Caco-2 (cell line): ENCODE results near the gene ACAA2. TPM values are rescaled to one million over a fixed set of nuclear protein-coding genes. Genes with fewer than 3 reads are reported as not detected.

Experiments used
- BruUV-seq: library from RNA; stranded (reverse); fragments of 400-500 nt; replicated peaks from 2 replicates; lab custom pipeline; 2021; lab: Mats Ljungman, UMichigan
- CTCF ChIA-PET: fragments of 300-600 bp; sonication (Branson Sonifier 250); formaldehyde crosslinking; loops from one replicate; lab custom pipeline; 2022; ENCODE audit warnings: antibody characterized with exemption; lab: Charles Lee
- POLR2A ChIA-PET: fragments of 300-600 bp; sonication (Branson Sonifier 250); formaldehyde crosslinking; loops from one replicate; lab custom pipeline; 2022; ENCODE audit warnings: antibody characterized with exemption; lab: Charles Lee
- DNase-seq, 2 experiments: peaks; one replicate each; pipeline versions ENCODE4 v3.0.0 to v3.0.0-alpha.2; 2020 to 2022
- H3K27me3 ChIP-seq: replicated peaks from 2 replicates; pipeline ENCODE4 v1.6.0; 2011; ENCODE audit warnings: low read length; ENCODE audit not compliant: control insufficient read depth, insufficient read depth
- H3K36me3 ChIP-seq: 2 replicates; pipeline ENCODE4 v1.5.1; 2011; ENCODE audit warnings: low read length; ENCODE audit not compliant: control insufficient read depth, insufficient read depth
- H3K4me1 ChIP-seq: fragments of 250-450 bp; sonication (Bioruptor Pico); 2 replicates; pipeline ENCODE4 v1.5.1; 2020; ENCODE audit warnings: mild to moderate bottlenecking
- H3K4me3 ChIP-seq: 2 replicates; pipeline ENCODE4 v1.5.1; 2011; ENCODE audit warnings: low read depth, mild to moderate bottlenecking, control low read depth, low read length
- H3K9me3 ChIP-seq: fragments of 250-450 bp; sonication (Bioruptor Pico); 2 replicates; pipeline ENCODE4 v1.5.1; 2020; ENCODE audit warnings: mild to moderate bottlenecking, moderate library complexity
- H3K27ac Mint-ChIP-seq: one replicate; pipeline ENCODE4 v1.8.0; 2022; ENCODE audit warnings: mixed read lengths; ENCODE audit not compliant: unreplicated experiment
- H3K27me3 Mint-ChIP-seq: one replicate; pipeline ENCODE4 v1.8.0; 2022; ENCODE audit warnings: mixed read lengths; ENCODE audit not compliant: insufficient read depth, unreplicated experiment
- H3K36me3 Mint-ChIP-seq: one replicate; pipeline ENCODE4 v1.8.0; 2022; ENCODE audit warnings: mild to moderate bottlenecking, mixed read lengths; ENCODE audit not compliant: insufficient read depth, unreplicated experiment
- H3K4me1 Mint-ChIP-seq: one replicate; pipeline ENCODE4 v1.8.0; 2022; ENCODE audit warnings: low read depth, mixed read lengths; ENCODE audit not compliant: unreplicated experiment
- H3K4me3 Mint-ChIP-seq: one replicate; pipeline ENCODE4 v1.8.0; 2022; ENCODE audit warnings: mild to moderate bottlenecking, moderate library complexity, mixed read lengths; ENCODE audit not compliant: unreplicated experiment
- H3K9me3 Mint-ChIP-seq: one replicate; pipeline ENCODE4 v1.8.0; 2022; ENCODE audit warnings: mixed read lengths; ENCODE audit not compliant: unreplicated experiment
- intact Hi-C: fragments of 100-400 bp; cut with micrococcal nuclease; formaldehyde crosslinking; loops from one replicate; pipeline ENCODE4 v1.10.0; 2022; ENCODE audit not compliant: unreplicated experiment
- total RNA-seq: library from RNA; stranded (reverse); gene quantifications from 2 replicates; pipeline ENCODE4 v1.2.3, GENCODE V29; 2022
- TF ChIP-seq, protein P1 (sequence below), 2 experiments: fragments of 200-600 bp in 1 of 2; IDR thresholded peaks; 1 replicate in 1 of 2; 2 replicates in 1 of 2; pipeline versions ENCODE4 v1.5.1 to v1.8.0; 2011 to 2022; ENCODE audit warnings: antibody characterized with exemption in 1 of 2, control low read depth in 1 of 2, inconsistent platforms in 1 of 2, low read depth in 1 of 2, low read length in 1 of 2, mild to moderate bottlenecking in 1 of 2, moderate library complexity in 1 of 2; ENCODE audit not compliant: insufficient read depth in 1 of 2, severe bottlenecking in 1 of 2, unreplicated experiment in 1 of 2

ACAA2 gene
- total RNA-seq, 1 experiment from 2014 or later, result 207 TPM

DNA sequence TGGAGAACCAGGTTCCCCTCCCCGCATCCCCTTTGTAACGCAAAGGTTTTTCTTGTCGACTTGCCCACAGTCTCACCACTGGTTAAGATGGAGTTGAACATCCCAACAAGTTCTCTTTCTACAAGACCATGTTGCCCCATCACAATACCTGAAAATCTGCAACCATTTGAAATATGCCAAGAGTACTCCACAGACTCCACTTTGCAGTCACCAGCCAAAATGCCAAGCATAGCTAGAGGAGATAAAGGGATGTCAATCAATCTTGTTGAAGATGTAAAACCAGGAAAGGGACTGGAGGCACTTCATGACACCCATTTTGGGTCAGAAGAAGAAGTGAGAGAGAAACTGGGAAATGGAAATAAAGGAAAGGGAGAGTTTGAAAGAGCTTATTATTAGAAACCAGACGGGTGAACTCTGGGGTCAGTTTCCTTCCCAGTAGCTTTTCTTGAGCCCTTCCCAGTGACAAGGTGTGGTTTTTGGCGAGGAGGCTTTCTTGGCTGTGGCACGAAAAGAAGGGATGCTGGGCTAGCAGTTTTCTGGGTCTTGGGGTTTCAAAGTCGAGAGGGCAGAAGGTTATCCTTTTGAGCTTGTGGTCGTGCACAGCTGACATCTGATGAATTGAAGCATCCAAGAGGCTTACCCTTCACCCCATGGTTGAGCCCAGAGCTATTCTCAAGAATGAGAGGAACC is 79.3 kb downstream of the ACAA2 start:
- peaks cover 9% of the 10 kb centered on the region for H3K9me3 Mint-ChIP-seq
- POLR2A ChIA-PET, result no interaction called here
- CTCF ChIA-PET, result no interaction called here
- DNase-seq, result no peak
- H3K27me3 ChIP-seq, result no peaks in the 10 kb centered on the region
- no peak overlapping the region for H3K4me3 Mint-ChIP-seq
- no peaks in the 10 kb centered on the region for H3K27me3 Mint-ChIP-seq
- peaks cover 27% of the 10 kb centered on the region for H3K4me1 Mint-ChIP-seq
- H3K4me1 ChIP-seq, result peaks cover 46% of the 10 kb centered on the region
- H3K36me3 ChIP-seq, result no peaks in the 10 kb centered on the region
- peaks cover 17% of the 10 kb centered on the region for H3K36me3 Mint-ChIP-seq
- TF ChIP-seq, protein P1, sequence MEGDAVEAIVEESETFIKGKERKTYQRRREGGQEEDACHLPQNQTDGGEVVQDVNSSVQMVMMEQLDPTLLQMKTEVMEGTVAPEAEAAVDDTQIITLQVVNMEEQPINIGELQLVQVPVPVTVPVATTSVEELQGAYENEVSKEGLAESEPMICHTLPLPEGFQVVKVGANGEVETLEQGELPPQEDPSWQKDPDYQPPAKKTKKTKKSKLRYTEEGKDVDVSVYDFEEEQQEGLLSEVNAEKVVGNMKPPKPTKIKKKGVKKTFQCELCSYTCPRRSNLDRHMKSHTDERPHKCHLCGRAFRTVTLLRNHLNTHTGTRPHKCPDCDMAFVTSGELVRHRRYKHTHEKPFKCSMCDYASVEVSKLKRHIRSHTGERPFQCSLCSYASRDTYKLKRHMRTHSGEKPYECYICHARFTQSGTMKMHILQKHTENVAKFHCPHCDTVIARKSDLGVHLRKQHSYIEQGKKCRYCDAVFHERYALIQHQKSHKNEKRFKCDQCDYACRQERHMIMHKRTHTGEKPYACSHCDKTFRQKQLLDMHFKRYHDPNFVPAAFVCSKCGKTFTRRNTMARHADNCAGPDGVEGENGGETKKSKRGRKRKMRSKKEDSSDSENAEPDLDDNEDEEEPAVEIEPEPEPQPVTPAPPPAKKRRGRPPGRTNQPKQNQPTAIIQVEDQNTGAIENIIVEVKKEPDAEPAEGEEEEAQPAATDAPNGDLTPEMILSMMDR (IDR thresholded peaks at IDR 0.05; ENCODE audit: insufficient read depth in 1 of 2, low read depth in 1 of 2, low read length in 1 of 2, severe bottlenecking in 1 of 2, unreplicated experiment in 1 of 2), result no peak
- H3K4me3 ChIP-seq, result no peak overlapping the region
- no peaks in the 10 kb centered on the region for H3K9me3 ChIP-seq
- BruUV-seq, result no TSS peak
- intact Hi-C loops, result loop anchor here (10.0 kb wide), 1 partner anchor 139 kb away; no protein-coding TSS in a partner anchor
- peak overlapping the region; percentile 80 for H3K27ac Mint-ChIP-seq

DNA sequence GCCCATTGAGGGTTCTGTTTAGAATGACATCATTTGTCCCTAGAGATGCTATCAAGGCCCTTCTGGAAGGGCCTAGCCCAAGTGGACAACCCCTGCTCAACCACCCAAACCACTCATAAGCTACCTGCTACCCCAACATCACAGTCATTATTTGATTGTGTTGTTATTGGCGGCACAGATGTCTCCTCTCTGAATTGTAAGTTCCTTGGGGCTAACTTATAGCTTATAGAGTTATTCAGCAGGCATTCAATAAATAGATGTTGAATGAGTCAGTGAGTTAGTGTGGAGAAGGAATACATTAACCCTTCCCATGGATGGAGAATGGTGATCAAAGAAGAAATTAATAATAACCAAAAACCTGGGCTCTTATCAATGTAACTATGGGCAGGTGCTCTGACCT is 80.0 kb downstream of the ACAA2 start:
- peak overlapping the region; percentile 97 for H3K27ac Mint-ChIP-seq
- no peak for DNase-seq
- Histone ChIP-seq H3K4me3 (no peak overlapping the region), H3K36me3 (no peaks in the 10 kb centered on the region), H3K4me1 (peaks cover 51% of the 10 kb centered on the region), H3K27me3 (no peaks in the 10 kb centered on the region), H3K9me3 (no peaks in the 10 kb centered on the region)
- ChIA-PET POLR2A (no interaction called here), CTCF (no interaction called here)
- TF ChIP-seq, protein P1 (IDR thresholded peaks at IDR 0.05; ENCODE audit: insufficient read depth in 1 of 2, low read depth in 1 of 2, low read length in 1 of 2, severe bottlenecking in 1 of 2, unreplicated experiment in 1 of 2), result no peak
- BruUV-seq, result no TSS peak
- peaks cover 9% of the 10 kb centered on the region for H3K9me3 Mint-ChIP-seq
- no peaks in the 10 kb centered on the region for H3K27me3 Mint-ChIP-seq
- peaks cover 27% of the 10 kb centered on the region for H3K4me1 Mint-ChIP-seq
- intact Hi-C loops, result loop anchor here (10.0 kb wide), 1 partner anchor 139 kb away; no protein-coding TSS in a partner anchor
- no peak overlapping the region for H3K4me3 Mint-ChIP-seq
- peaks cover 17% of the 10 kb centered on the region for H3K36me3 Mint-ChIP-seq
